GM13977 (cell line): ENCODE data around the gene CPVL.

Source experiments
- DNase-seq: peaks from one replicate; pipeline ENCODE4 v3.0.0; 2012; ENCODE audit warnings: low spot score
- CTCF ChIP-seq: IDR thresholded peaks from 2 replicates; pipeline ENCODE4 v1.5.1; 2012; ENCODE audit warnings: mild to moderate bottlenecking, control low read depth; ENCODE audit not compliant: insufficient read depth; ENCODE audit errors: extremely low read depth, missing control alignments
- in situ Hi-C: fragments of 300-500 bp; cut with MboI; formaldehyde crosslinking; loops from one replicate; pipeline ENCODE4 v1.12.0; 2022; ENCODE audit warnings: low sequenced_read_pairs, low pct_unique_long_range_greater_than_20kb, mixed read lengths, inconsistent platforms; ENCODE audit not compliant: unreplicated experiment

The CPVL gene

GRCh38 chr7:29146888-29147609, 712 bp upstream of the CPVL start:
- DNase-seq: no peak
- TF ChIP-seq CTCF: no peak
- in situ Hi-C loops: no loop called here

GRCh38 chr7:29145553-29146056, 732 bp downstream of the CPVL start:
- in situ Hi-C loops: no loop called here
- no peak for DNase-seq

GRCh38 chr7:29143751-29144150, 2.6 kb downstream of the CPVL start:
- no peak for TF ChIP-seq CTCF
- in situ Hi-C loops: no loop called here
- DNase-seq: no peak

More at GRCh38 chr7:29145553-29146056, 732 bp downstream of the CPVL start:
- no peak for TF ChIP-seq CTCF

- in situ Hi-C loops: no loop called here
- no peak for DNase-seq
- TF ChIP-seq CTCF: no peak
Measured at GRCh38 chr7:29142021-29142727, 4.2 kb downstream of the CPVL start.

GRCh38 chr7:29140873-29141468, 5.4 kb downstream of the CPVL start:
- TF ChIP-seq CTCF: no peak
- in situ Hi-C loops: no loop called here
- no peak for DNase-seq

- in situ Hi-C loops: no loop called here
- no peak for TF ChIP-seq CTCF
- DNase-seq: no peak
Measured at GRCh38 chr7:29139796-29140195, 6.5 kb downstream of the CPVL start.
